ENCODE results near the gene CMIP. TPM values are rescaled to one million over a fixed set of nuclear protein-coding genes. Genes with fewer than 3 reads are reported as not detected.

The CMIP gene
- total RNA-seq (10 to 100 TPM; 39.8 to 55.9 (median 42.6) TPM), total RNA-seq (7.2 to 91.6 (median 25.8) reads per million in 29 experiments)
- 26.3 TPM for total RNA-seq (2013)

- under 1% methylated on average over 45 of the region's 114 CpGs for WGBS (ENCODE audit: insufficient coverage)
- Mint-ChIP-seq H3K36me3 (no peaks in the 10 kb centered on the region), H3K9me3 (no peaks in the 10 kb centered on the region), H3K4me1 (peaks cover 38 to 50% (median 47%) of the 10 kb centered on the region in 3 donors), H3K4me3 (peak within 1 kb of the TSS; percentile 87 to 97 (median 89)), H3K27me3 (no peaks in the 10 kb centered on the region), H3K27ac (peak within 1 kb of the TSS; percentile 84 to 90)
- Histone ChIP-seq H3K36me3 (ENCODE audit: control insufficient read depth in 2 of 2, extremely low read depth in 1 of 2, insufficient read depth in 1 of 2, low read length in 1 of 2) (peaks cover 0 to 4% of the 10 kb centered on the region in 2 donors), H3K27ac (ENCODE audit: low read length) (peak within 1 kb of the TSS; percentile 69), H3K4me1 (ENCODE audit: control insufficient read depth in 1 of 2, extremely low read depth in 1 of 2, insufficient read depth in 2 of 2, low read length in 2 of 2) (peaks cover 12 to 53% of the 10 kb centered on the region in 2 experiments), H3K4me3 (ENCODE audit: control insufficient read depth in 1 of 2, extremely low read depth in 1 of 2, low read length in 1 of 2) (peak within 1 kb of the TSS; percentile 59 to 95), H3K27me3 (replicated peaks in 1 of 2; ENCODE audit: control insufficient read depth in 2 of 2, extremely low read depth in 1 of 2, insufficient read depth in 2 of 2, low read length in 1 of 2) (no peaks in the 10 kb centered on the region), H3K9me3 (no peaks in the 10 kb centered on the region)
- DNase-seq (peak; percentile 50 to 88 (median 71)), ATAC-seq (replicated peaks in 1 of 4) (peak; percentile 72 to 80 (median 74))
- POLR2A ChIA-PET, result interaction anchor here in 1 of 2 donors (2.0 kb wide), 1 partner anchor 80 kb away, joined by 11 read pairs; no protein-coding TSS in a partner anchor
- CTCF ChIA-PET, result interaction anchor here in 1 of 2 donors (0.6 kb wide), 1 partner anchor 79 kb away, joined by 3 read pairs; no protein-coding TSS in a partner anchor
Observed at GRCh38 chr16:81444448-81445121, at the start of gene CMIP. CMIP (plus strand) TSS chr16:81444808.

DNA sequence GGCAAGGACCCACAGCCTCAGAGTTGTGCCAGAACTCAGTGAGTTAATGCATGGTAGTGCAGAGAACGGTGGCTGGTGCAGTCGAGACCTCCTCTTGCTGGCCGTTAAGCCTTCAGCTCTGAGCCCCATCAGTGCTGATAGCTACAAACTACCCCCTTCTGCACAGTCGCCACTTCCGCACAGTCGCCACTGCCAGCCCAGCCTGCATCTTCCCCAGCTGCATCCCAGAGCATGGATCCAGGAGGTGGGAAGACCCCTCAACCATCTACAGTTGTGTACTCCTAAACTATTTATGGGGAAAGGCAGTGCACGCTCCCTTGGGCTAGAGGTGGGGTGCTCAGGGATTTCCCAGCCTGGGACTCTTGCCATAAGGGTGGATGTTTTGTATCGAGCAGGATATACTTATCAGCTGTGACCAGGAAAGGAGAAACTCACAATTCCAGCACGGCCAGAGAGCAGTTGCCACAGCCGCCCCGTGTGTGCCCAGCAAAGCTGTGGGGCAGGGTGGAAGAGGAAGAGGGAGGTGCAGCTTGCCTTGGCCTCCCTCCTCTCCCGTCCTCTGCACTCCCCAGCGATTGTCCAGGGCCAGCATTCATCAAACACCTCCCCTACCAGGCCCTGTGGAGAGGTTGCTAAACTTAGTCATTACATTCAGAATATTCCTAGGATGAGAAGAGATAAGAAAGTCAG is 49.5 kb upstream of the CMIP start:
- Histone ChIP-seq H3K36me3 (ENCODE audit: control insufficient read depth in 2 of 2, extremely low read depth in 1 of 2, insufficient read depth in 1 of 2, low read length in 1 of 2) (peaks cover 0 to 3% of the 10 kb centered on the region in 2 donors), H3K27ac (ENCODE audit: low read length) (no peak overlapping the region), H3K27me3 (replicated peaks in 1 of 2; ENCODE audit: control insufficient read depth in 2 of 2, extremely low read depth in 1 of 2, insufficient read depth in 2 of 2, low read length in 1 of 2) (no peaks in the 10 kb centered on the region), H3K4me1 (ENCODE audit: control insufficient read depth in 1 of 2, extremely low read depth in 1 of 2, insufficient read depth in 2 of 2, low read length in 2 of 2) (no peaks in the 10 kb centered on the region), H3K4me3 (ENCODE audit: control insufficient read depth in 1 of 2, extremely low read depth in 1 of 2, low read length in 1 of 2) (no peak overlapping the region), H3K9me3 (no peaks in the 10 kb centered on the region)
- Mint-ChIP-seq H3K27ac (no peak overlapping the region), H3K9me3 (peaks cover 0 to 2% (median 0%) of the 10 kb centered on the region in 3 donors), H3K4me3 (no peak overlapping the region), H3K36me3 (peaks cover 12% of the 10 kb centered on the region), H3K4me1 (no peaks in the 10 kb centered on the region), H3K27me3 (no peaks in the 10 kb centered on the region)
- no peak for DNase-seq
- no peak for ATAC-seq (replicated peaks in 1 of 4)
- POLR2A ChIA-PET, result no interaction called here
- CTCF ChIA-PET, result no interaction called here
- 90% methylated on average over 2 of the region's 13 CpGs for WGBS (ENCODE audit: insufficient coverage)

DNA sequence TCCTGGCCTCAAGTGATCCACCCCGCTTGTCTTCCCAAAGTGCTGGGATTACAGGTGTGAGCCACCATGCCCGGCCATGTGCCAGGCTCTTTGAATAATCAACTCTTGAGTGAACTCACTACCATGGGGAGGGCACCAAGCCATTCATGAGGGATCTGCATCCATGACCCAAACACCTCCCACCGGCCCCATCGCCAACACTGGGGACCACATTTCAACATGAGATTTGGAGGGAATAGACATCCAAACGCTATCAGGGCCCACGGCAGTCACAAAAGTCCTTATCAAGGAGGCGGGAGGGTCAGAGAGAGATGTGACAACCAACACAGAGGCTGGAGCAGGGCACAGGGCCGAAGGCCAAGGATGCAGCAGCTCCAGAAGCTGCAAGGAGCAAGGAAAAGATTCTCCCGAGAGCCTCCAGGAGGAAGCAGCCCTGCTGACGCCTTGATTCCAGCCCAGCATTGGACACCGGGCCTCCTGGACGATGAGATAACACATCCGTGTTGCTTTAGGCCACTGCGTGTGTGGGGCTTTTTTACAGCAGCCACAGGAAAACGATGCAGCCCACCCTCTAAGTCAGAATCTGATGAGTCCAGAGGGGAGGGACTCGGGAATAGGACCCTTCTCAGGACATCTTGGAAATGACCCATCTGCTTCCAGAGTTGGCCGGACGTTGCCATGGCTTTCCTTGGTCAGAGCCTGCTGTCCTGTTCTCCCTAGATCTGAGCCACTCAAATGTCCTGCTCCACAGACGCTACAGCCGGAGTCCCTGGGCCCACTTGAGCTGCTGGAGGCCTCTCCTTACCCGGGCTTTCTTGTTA is 47.3 kb upstream of the CMIP start:
- H3K9me3 ChIP-seq, result no peaks in the 10 kb centered on the region
- no peaks in the 10 kb centered on the region for H3K4me1 ChIP-seq (ENCODE audit: control insufficient read depth in 1 of 2, extremely low read depth in 1 of 2, insufficient read depth in 2 of 2, low read length in 2 of 2)
- no peak for DNase-seq
- H3K36me3 Mint-ChIP-seq, result no peaks in the 10 kb centered on the region
- CTCF ChIA-PET, result no interaction called here
- 85% methylated on average over 19 of the region's 21 CpGs for WGBS (ENCODE audit: insufficient coverage)
- peaks cover 0 to 2% of the 10 kb centered on the region in 2 experiments for H3K27me3 ChIP-seq (replicated peaks in 1 of 2; ENCODE audit: control insufficient read depth in 2 of 2, extremely low read depth in 1 of 2, insufficient read depth in 2 of 2, low read length in 1 of 2)
- H3K36me3 ChIP-seq (ENCODE audit: control insufficient read depth in 2 of 2, extremely low read depth in 1 of 2, insufficient read depth in 1 of 2, low read length in 1 of 2), result no peaks in the 10 kb centered on the region
- H3K4me3 ChIP-seq (ENCODE audit: control insufficient read depth in 1 of 2, extremely low read depth in 1 of 2, low read length in 1 of 2), result no peak overlapping the region
- H3K4me3 Mint-ChIP-seq, result no peak overlapping the region
- no peaks in the 10 kb centered on the region for H3K4me1 Mint-ChIP-seq
- ATAC-seq (replicated peaks in 1 of 4), result no peak
- no peak overlapping the region for H3K27ac ChIP-seq (ENCODE audit: low read length)
- peaks cover 0 to 4% (median 0%) of the 10 kb centered on the region in 3 donors for H3K9me3 Mint-ChIP-seq
- no peak overlapping the region for H3K27ac Mint-ChIP-seq
- H3K27me3 Mint-ChIP-seq, result no peaks in the 10 kb centered on the region
- POLR2A ChIA-PET, result no interaction called here

DNA sequence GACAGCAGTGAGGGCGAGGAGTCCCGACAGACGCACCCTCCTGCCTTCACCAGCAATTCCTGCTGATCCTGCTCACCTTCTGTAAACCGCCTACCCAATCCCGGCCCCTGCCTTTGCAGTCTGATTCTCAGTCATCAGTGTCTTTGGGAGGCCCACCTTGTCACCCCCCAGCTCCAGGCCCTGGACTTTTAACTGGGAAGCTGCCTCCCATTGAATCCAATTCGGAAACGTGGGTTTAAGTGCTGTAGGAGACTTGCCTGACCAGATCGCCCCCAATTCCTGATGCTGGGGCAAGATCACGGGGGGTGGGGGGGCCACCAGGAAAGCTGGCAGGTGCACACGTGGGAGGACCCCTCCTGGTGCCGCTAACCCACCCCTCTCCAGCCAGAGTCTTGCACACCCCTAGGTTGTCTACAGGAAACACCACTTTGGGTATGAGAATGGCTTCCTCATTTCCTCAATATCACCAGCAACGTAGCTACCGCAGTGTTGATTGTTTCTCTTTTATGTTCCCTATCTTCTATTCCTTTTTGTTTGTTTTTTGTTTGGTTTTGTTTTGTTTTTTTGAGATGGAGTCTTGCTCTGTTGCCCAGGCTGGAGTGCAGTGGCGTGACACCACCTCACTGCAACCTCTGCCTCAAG is 46.6 kb upstream of the CMIP start:
- no peaks in the 10 kb centered on the region for H3K36me3 Mint-ChIP-seq
- H3K9me3 Mint-ChIP-seq, result peaks cover 0 to 4% (median 0%) of the 10 kb centered on the region in 3 donors
- peaks cover 0 to 5% of the 10 kb centered on the region in 2 experiments for H3K27me3 ChIP-seq (replicated peaks in 1 of 2; ENCODE audit: control insufficient read depth in 2 of 2, extremely low read depth in 1 of 2, insufficient read depth in 2 of 2, low read length in 1 of 2)
- no peaks in the 10 kb centered on the region for H3K27me3 Mint-ChIP-seq
- no peak overlapping the region for H3K4me3 ChIP-seq (ENCODE audit: control insufficient read depth in 1 of 2, extremely low read depth in 1 of 2, low read length in 1 of 2)
- ATAC-seq (replicated peaks in 1 of 4) (no peak), DNase-seq (no peak)
- no peak overlapping the region for H3K27ac Mint-ChIP-seq
- 90% methylated on average over 5 of the region's 14 CpGs for WGBS (ENCODE audit: insufficient coverage)
- no peak overlapping the region for H3K27ac ChIP-seq (ENCODE audit: low read length)
- no peaks in the 10 kb centered on the region for H3K9me3 ChIP-seq
- no peaks in the 10 kb centered on the region for H3K4me1 Mint-ChIP-seq
- ChIA-PET POLR2A (no interaction called here), CTCF (interaction anchor here in 1 of 2 donors (0.5 to 0.6 kb wide), 2 partner anchors 108 to 644 kb away, joined by 3 to 6 read pairs; no protein-coding TSS in a partner anchor)
- no peaks in the 10 kb centered on the region for H3K4me1 ChIP-seq (ENCODE audit: control insufficient read depth in 1 of 2, extremely low read depth in 1 of 2, insufficient read depth in 2 of 2, low read length in 2 of 2)
- no peaks in the 10 kb centered on the region for H3K36me3 ChIP-seq (ENCODE audit: control insufficient read depth in 2 of 2, extremely low read depth in 1 of 2, insufficient read depth in 1 of 2, low read length in 1 of 2)
- H3K4me3 Mint-ChIP-seq, result no peak overlapping the region

DNA sequence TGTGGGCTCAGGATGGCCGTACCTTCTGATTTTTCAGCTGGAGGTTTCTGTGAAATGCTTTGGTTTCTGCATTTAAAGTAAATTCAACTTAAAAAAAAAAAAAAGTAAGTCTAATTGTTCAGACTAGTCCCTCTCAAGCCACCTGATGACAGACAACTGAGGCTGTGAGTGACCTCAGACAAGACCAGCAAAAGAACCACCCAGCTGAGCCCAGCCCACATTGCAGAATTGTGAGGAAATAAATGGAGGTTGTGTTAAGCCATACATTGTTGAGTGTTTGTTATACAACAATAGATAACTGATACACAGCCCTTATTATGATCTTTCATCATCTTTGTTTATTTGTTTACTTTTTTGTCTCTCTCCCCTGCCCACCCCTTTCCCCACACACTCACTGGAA is 44.7 kb upstream of the CMIP start:
- Mint-ChIP-seq H3K9me3 (peaks cover 0 to 4% (median 0%) of the 10 kb centered on the region in 3 donors), H3K4me1 (peaks cover 0 to 6% (median 0%) of the 10 kb centered on the region in 3 donors), H3K4me3 (no peak overlapping the region), H3K27ac (no peak overlapping the region), H3K27me3 (no peaks in the 10 kb centered on the region), H3K36me3 (no peaks in the 10 kb centered on the region)
- Histone ChIP-seq H3K4me3 (ENCODE audit: control insufficient read depth in 1 of 2, extremely low read depth in 1 of 2, low read length in 1 of 2) (no peak overlapping the region), H3K27me3 (replicated peaks in 1 of 2; ENCODE audit: control insufficient read depth in 2 of 2, extremely low read depth in 1 of 2, insufficient read depth in 2 of 2, low read length in 1 of 2) (peaks cover 0 to 5% of the 10 kb centered on the region in 2 experiments), H3K27ac (ENCODE audit: low read length) (no peak overlapping the region), H3K9me3 (no peaks in the 10 kb centered on the region), H3K36me3 (ENCODE audit: control insufficient read depth in 2 of 2, extremely low read depth in 1 of 2, insufficient read depth in 1 of 2, low read length in 1 of 2) (no peaks in the 10 kb centered on the region), H3K4me1 (ENCODE audit: control insufficient read depth in 1 of 2, extremely low read depth in 1 of 2, insufficient read depth in 2 of 2, low read length in 2 of 2) (peaks cover 0 to 10% of the 10 kb centered on the region in 2 experiments)
- POLR2A ChIA-PET, result no interaction called here
- WGBS (ENCODE audit: insufficient coverage), result no CpG with 5 or more reads among the region's 1 CpG
- ATAC-seq (replicated peaks in 1 of 4), result no peak
- no peak for DNase-seq
- CTCF ChIA-PET, result no interaction called here

All from T-cell (primary cell).